ENCODE measurements around the gene PLCB1.
"Not testable (repeated sequence)": the region's sequence is repeated elsewhere in the genome, so short reads cannot be mapped to it uniquely, and the experiment has no call there.

PLCB1 gene

GRCh38 chr20:8326899-8327298, 194.8 kb downstream of the PLCB1 start:
- H3K27ac Mint-ChIP-seq = no peak overlapping the region
- H3K36me3 Mint-ChIP-seq = no peaks in the 10 kb centered on the region

DNA sequence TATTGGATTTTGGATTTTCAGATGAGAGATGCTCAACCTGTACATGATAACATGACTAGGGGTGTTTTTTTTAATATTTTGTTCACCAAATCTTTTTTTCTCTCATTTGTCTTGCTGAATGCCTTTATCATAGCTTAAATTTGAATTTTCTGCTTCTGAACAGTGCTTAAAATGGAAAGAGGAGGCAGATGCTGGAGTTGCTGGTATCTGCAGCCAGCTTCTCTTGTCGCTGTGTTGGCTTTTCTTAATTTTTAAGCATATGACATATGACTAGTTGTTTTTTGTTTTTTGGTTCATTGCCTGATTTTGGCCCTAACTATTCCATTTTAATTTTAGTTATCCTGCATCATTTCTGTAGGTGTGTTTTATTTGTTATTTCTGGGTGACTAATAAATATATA, 196.1 kb downstream of the PLCB1 start:
- no peaks in the 10 kb centered on the region for H3K36me3 Mint-ChIP-seq
- peaks cover 2% of the 10 kb centered on the region for H3K9me3 Mint-ChIP-seq
- H3K27me3 Mint-ChIP-seq = no peaks in the 10 kb centered on the region
- no peak overlapping the region for H3K27ac Mint-ChIP-seq
- H3K4me3 Mint-ChIP-seq = no peak overlapping the region
- no peak for ATAC-seq
- H3K4me1 Mint-ChIP-seq = no peaks in the 10 kb centered on the region

More at GRCh38 chr20:8326899-8327298, 194.8 kb downstream of the PLCB1 start:
- Mint-ChIP-seq H3K4me3 (no peak overlapping the region), H3K4me1 (no peaks in the 10 kb centered on the region), H3K27me3 (no peaks in the 10 kb centered on the region), H3K9me3 (peaks cover 2% of the 10 kb centered on the region)
- no peak for ATAC-seq

GRCh38 chr20:8330319-8330784, 198.3 kb downstream of the PLCB1 start:
- Mint-ChIP-seq H3K4me3 (no peak overlapping the region), H3K4me1 (no peaks in the 10 kb centered on the region), H3K27me3 (no peaks in the 10 kb centered on the region), H3K27ac (no peak overlapping the region), H3K36me3 (no peaks in the 10 kb centered on the region), H3K9me3 (peaks cover 2% of the 10 kb centered on the region)
- no peak for ATAC-seq

GRCh38 chr20:8330785-8331695, 199.0 kb downstream of the PLCB1 start:
- Mint-ChIP-seq H3K4me1 (no peaks in the 10 kb centered on the region), H3K27ac (no peak overlapping the region), H3K27me3 (no peaks in the 10 kb centered on the region)

DNA sequence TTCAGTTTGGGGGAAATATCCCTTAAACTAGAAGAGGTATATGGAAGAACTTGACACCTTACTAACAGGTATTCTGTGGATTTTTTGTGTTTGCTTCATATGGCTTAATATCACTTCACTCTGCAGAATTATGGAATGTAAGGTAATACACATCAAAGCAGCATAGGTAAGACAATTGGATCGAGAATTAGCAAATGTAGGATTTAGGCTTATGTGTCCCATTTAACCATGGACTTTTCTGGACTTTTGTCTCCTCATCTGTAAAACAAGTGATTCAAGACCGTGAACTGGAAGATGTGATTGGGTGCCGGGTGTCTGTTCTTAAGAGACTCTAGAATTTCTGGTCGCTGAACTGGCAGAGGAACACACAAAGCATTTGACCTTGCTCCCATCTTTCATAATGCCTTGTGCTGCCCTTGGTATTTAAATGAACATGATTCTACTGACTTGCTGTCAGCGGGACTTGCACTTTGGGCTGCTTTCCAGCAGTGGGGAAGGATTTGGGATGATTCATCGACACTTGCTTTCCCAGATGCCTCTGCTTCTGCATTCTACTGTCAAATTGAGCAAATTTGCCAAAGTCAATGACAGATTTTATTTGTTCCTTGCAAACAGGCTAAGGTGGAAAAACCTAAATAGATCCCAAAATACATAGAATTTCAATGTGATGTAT, 199.8 kb downstream of the PLCB1 start:
- Mint-ChIP-seq H3K9me3 (peaks cover 2% of the 10 kb centered on the region), H3K4me3 (no peak overlapping the region), H3K27me3 (no peaks in the 10 kb centered on the region), H3K4me1 (no peaks in the 10 kb centered on the region), H3K36me3 (no peaks in the 10 kb centered on the region), H3K27ac (no peak overlapping the region)
- ATAC-seq = no peak

More at GRCh38 chr20:8330785-8331695, 199.0 kb downstream of the PLCB1 start:
- H3K36me3 Mint-ChIP-seq = no peaks in the 10 kb centered on the region
- no peak for ATAC-seq
- peaks cover 2% of the 10 kb centered on the region for H3K9me3 Mint-ChIP-seq
- no peak overlapping the region for H3K4me3 Mint-ChIP-seq

DNA sequence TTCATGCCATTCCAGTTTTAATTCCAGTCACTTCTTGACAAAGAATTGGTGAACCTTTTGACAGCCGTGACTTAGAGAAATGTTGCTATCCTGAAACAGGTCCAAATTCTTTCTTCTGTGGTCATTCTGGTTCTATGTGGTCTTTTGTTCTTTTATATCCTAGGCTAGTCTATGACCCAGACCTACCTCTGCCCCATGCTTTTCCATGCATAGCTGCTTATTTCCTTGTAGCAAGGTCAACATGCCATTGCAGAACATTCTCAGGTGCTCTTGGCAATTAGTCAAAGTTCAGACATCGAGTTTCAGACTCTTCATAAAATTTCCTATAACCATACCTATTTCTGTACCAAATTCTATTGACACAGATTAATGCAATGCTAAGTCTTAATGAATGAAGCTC, 202.6 kb downstream of the PLCB1 start:
- no peaks in the 10 kb centered on the region for H3K36me3 Mint-ChIP-seq
- no peaks in the 10 kb centered on the region for H3K4me1 Mint-ChIP-seq
- H3K4me3 Mint-ChIP-seq = no peak overlapping the region
- ATAC-seq = no peak
- H3K27ac Mint-ChIP-seq = no peak overlapping the region
- no peaks in the 10 kb centered on the region for H3K9me3 Mint-ChIP-seq
- no peaks in the 10 kb centered on the region for H3K27me3 Mint-ChIP-seq

DNA sequence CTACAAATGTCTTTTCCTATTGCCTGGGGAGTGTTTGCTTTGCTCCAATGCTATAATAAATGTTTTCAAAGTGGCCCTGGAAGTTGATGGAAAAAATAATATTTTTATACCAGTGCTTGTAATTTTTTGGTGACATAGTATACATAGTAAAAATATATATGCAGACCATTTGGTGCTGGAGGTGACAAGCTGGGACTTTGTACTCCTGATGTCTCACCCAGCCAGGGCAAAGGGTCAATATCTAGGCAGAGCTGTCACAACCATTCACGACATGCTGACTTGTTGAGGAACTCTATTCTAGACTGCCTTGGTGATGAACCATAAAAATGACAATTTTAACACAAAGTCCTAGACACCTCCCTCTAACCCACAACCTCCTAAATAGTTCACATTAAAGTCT, 203.0 kb downstream of the PLCB1 start:
- Mint-ChIP-seq H3K27me3 (no peaks in the 10 kb centered on the region), H3K36me3 (no peaks in the 10 kb centered on the region), H3K9me3 (no peaks in the 10 kb centered on the region), H3K27ac (no peak overlapping the region), H3K4me1 (no peaks in the 10 kb centered on the region), H3K4me3 (no peak overlapping the region)
- no peak for ATAC-seq

DNA sequence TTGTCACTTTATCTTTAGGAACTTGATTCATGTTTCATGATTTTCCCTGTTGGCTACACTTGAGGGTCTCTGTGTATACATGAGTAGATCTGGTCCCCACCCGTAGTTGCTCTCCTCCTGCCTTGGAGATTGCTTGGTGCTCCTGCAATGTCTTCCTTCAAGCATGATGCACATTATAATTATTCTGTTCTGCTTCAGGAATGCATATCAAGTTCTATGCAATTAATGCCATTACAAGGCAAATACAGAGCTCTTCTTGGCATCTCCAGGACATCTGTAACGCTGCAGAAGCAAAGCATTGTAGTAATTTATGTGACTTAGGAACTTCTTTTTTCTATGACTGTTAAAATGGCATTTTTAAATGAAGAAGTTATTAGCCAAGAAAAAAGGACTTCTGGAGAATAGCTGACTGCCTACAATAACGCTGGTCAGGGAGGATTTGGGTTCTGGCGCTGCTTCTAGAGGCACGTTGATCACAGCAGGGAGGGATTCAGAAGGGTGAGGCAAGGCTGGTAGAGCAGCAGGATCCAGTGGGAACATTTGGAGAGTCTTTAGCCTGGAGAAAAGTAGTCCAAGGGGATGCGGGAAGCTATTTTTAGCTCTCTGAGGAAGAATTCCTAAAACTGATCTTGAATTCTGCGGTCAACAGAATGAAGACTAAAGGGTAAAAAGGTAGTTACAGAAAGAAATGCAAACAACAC, 203.6 kb downstream of the PLCB1 start:
- ATAC-seq = no peak
- Mint-ChIP-seq H3K4me3 (no peak overlapping the region), H3K27me3 (no peaks in the 10 kb centered on the region), H3K4me1 (no peaks in the 10 kb centered on the region), H3K9me3 (no peaks in the 10 kb centered on the region), H3K36me3 (no peaks in the 10 kb centered on the region), H3K27ac (no peak overlapping the region)

GRCh38 chr20:8339349-8339748, 207.3 kb downstream of the PLCB1 start:
- Mint-ChIP-seq H3K4me3 (no peak overlapping the region), H3K4me1 (no peaks in the 10 kb centered on the region), H3K9me3 (peaks cover 3% of the 10 kb centered on the region), H3K36me3 (no peaks in the 10 kb centered on the region), H3K27ac (no peak overlapping the region), H3K27me3 (peaks cover 5% of the 10 kb centered on the region)
- ATAC-seq = no peak

DNA sequence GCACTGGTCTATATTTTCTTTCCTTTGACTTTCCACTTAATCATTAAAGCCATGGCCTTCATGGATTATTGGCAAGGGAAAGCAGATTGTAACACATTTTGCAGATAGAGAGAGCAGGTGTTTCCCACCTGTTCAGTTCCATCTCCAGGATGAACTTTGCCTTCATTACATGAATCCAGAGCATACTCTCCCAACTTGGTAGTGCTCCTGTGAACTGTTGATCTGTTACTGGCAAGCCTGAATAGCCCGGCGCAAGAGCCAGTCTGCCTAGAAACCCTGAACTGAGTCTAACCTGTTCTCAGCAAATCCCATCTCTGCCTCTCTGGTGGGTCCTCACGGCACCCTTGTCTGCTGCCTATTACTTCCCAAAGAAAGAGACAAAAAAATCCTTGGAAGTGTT, 210.3 kb downstream of the PLCB1 start:
- Mint-ChIP-seq H3K9me3 (peaks cover 3% of the 10 kb centered on the region), H3K4me1 (no peaks in the 10 kb centered on the region), H3K27ac (no peak overlapping the region), H3K4me3 (no peak overlapping the region), H3K27me3 (peaks cover 17% of the 10 kb centered on the region), H3K36me3 (no peaks in the 10 kb centered on the region)
- no peak for ATAC-seq

DNA sequence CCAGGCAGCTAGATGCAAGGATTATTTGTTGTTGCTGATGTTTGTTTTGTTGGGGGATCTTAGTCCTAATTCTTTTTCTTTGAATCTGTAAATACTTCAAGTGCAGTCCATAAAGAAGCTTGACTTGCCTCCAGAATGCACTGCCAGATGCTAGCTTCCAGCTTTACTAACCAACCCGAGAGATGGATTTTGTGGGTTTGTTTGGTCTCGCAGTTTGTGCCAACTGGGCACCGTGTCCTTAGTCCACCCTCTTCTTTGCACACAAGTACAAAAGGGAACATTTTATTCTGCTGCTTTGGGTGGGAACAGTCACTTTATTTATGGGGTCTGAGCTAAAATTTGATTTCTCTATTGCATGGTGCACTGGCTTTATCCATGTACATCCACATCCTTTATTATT, 212.0 kb downstream of the PLCB1 start:
- no peak for ATAC-seq
- peaks cover 3% of the 10 kb centered on the region for H3K9me3 Mint-ChIP-seq
- no peak overlapping the region for H3K4me3 Mint-ChIP-seq
- H3K4me1 Mint-ChIP-seq = no peaks in the 10 kb centered on the region
- H3K36me3 Mint-ChIP-seq = no peaks in the 10 kb centered on the region
- H3K27me3 Mint-ChIP-seq = peaks cover 17% of the 10 kb centered on the region
- H3K27ac Mint-ChIP-seq = no peak overlapping the region

GRCh38 chr20:8344631-8345030, 212.6 kb downstream of the PLCB1 start:
- Mint-ChIP-seq H3K9me3 (peaks cover 3% of the 10 kb centered on the region), H3K27me3 (peaks cover 17% of the 10 kb centered on the region), H3K4me1 (no peaks in the 10 kb centered on the region), H3K27ac (no peak overlapping the region), H3K36me3 (no peaks in the 10 kb centered on the region), H3K4me3 (no peak overlapping the region)
- ATAC-seq = no peak

DNA sequence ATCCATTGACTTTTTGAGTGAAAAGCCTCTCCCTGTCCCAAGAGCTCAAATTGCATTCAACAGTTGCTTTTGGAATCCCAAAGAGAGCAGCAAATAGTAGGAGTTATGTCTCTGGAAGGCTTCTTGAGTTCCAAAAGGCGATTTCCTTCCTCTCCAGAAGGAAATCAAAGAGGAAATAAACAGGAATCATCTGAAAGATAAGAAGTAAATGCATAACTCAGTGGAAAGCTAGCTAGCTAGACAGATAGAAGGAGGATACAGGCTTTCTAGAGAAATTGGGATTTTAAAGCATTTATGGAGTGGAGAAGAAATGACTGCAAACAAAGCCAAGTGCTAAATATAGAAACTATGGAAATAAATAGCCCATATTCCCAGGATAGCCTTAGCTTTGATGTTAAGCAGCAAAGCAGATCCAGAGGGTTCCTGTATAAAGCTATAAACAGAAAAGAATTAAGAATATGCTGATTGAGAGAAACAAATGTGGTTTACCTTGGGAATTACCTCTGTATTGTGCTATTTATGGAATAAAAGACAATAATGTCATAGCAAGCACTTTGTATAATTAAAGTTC, 214.7 kb downstream of the PLCB1 start:
- ATAC-seq = no peak
- H3K27ac Mint-ChIP-seq = no peak overlapping the region
- peaks cover 3% of the 10 kb centered on the region for H3K9me3 Mint-ChIP-seq
- H3K36me3 Mint-ChIP-seq = no peaks in the 10 kb centered on the region
- no peaks in the 10 kb centered on the region for H3K4me1 Mint-ChIP-seq
- peaks cover 17% of the 10 kb centered on the region for H3K27me3 Mint-ChIP-seq
- H3K4me3 Mint-ChIP-seq = no peak overlapping the region

- H3K4me1 Mint-ChIP-seq, ATAC-seq, H3K27me3 Mint-ChIP-seq, H3K4me3 Mint-ChIP-seq, H3K36me3 Mint-ChIP-seq, H3K27ac Mint-ChIP-seq, H3K9me3 Mint-ChIP-seq: not testable (repeated sequence)
Measured at GRCh38 chr20:8350225-8350624, 218.2 kb downstream of the PLCB1 start.

- no peaks in the 10 kb centered on the region for H3K36me3 Mint-ChIP-seq
- no peaks in the 10 kb centered on the region for H3K4me1 Mint-ChIP-seq
Measured at GRCh38 chr20:8352486-8352885, 220.4 kb downstream of the PLCB1 start.

More at GRCh38 chr20:8352486-8352885, 220.4 kb downstream of the PLCB1 start:
- H3K27me3 Mint-ChIP-seq = no peaks in the 10 kb centered on the region
- ATAC-seq = no peak
- no peak overlapping the region for H3K4me3 Mint-ChIP-seq
- H3K9me3 Mint-ChIP-seq = peaks cover 3% of the 10 kb centered on the region
- no peak overlapping the region for H3K27ac Mint-ChIP-seq

All from stimulated activated memory B cell treated with anti-CD40 and anti-IgM and Interleukin-4, amounts not matched to agents 10 μg/mL and 1 μg/mL and 100 μg/mL, for 72 hours (primary cell).